ENCODE measurements around the gene FSTL4. TPM values are rescaled to one million over a fixed set of nuclear protein-coding genes. Genes with fewer than 3 reads are reported as not detected.

The FSTL4 gene
- total RNA-seq, 4 donors from 2014 or later: 0.18 to 0.27 (median 0.20) TPM; not detected in 1

GRCh38 chr5:133362438-133362837 is 249.9 kb downstream of the FSTL4 start:
- no peak overlapping the region for H3K27ac ChIP-seq
- H3K4me1 ChIP-seq: peaks cover 0 to 3% of the 10 kb centered on the region in 2 donors
- in situ Hi-C loops (cut with MboI; ENCODE audit: low sequenced_read_pairs in 4 of 4) (no loop called here), intact Hi-C loops (cut with DNase I; ENCODE audit: low total_unique reads) (no loop called here)
- ATAC-seq (no peak), DNase-seq (no peak)
- H3K4me3 ChIP-seq: no peak overlapping the region
- no peaks in the 10 kb centered on the region for H3K9me3 ChIP-seq
- H3K36me3 ChIP-seq: no peaks in the 10 kb centered on the region
- no peaks in the 10 kb centered on the region for H3K27me3 ChIP-seq
- TF ChIP-seq CTCF (IDR thresholded peaks at IDR 0.05 in 4 of 5, conservative IDR thresholded peaks at IDR 0.05 in 1 of 5) (no peak), POLR2A (IDR thresholded peaks at IDR 0.05) (no peak)

GRCh38 chr5:133361922-133362321 is 250.4 kb downstream of the FSTL4 start:
- no peak for ATAC-seq
- no peak for TF ChIP-seq POLR2A (IDR thresholded peaks at IDR 0.05)
- TF ChIP-seq CTCF (IDR thresholded peaks at IDR 0.05 in 4 of 5, conservative IDR thresholded peaks at IDR 0.05 in 1 of 5): no peak
- in situ Hi-C loops (cut with MboI; ENCODE audit: low sequenced_read_pairs in 4 of 4) (no loop called here), intact Hi-C loops (cut with DNase I; ENCODE audit: low total_unique reads) (no loop called here)
- H3K27me3 ChIP-seq: no peaks in the 10 kb centered on the region
- H3K4me3 ChIP-seq: no peak overlapping the region
- peaks cover 4 to 8% of the 10 kb centered on the region in 2 donors for H3K4me1 ChIP-seq
- no peaks in the 10 kb centered on the region for H3K36me3 ChIP-seq
- H3K27ac ChIP-seq: no peak overlapping the region
- no peaks in the 10 kb centered on the region for H3K9me3 ChIP-seq
- no peak for DNase-seq

- no peaks in the 10 kb centered on the region for H3K27me3 ChIP-seq
- TF ChIP-seq CTCF (IDR thresholded peaks at IDR 0.05 in 4 of 5, conservative IDR thresholded peaks at IDR 0.05 in 1 of 5) (no peak), POLR2A (IDR thresholded peaks at IDR 0.05) (no peak)
- in situ Hi-C loops (cut with MboI; ENCODE audit: low sequenced_read_pairs in 4 of 4): no loop called here
- no peaks in the 10 kb centered on the region for H3K9me3 ChIP-seq
- ATAC-seq: no peak
- no peak overlapping the region for H3K4me3 ChIP-seq
- no peak for DNase-seq
- H3K4me1 ChIP-seq: peaks cover 9 to 11% of the 10 kb centered on the region in 2 donors
- no peak overlapping the region for H3K27ac ChIP-seq
- intact Hi-C loops (cut with DNase I; ENCODE audit: low total_unique reads): no loop called here
- no peaks in the 10 kb centered on the region for H3K36me3 ChIP-seq
Measured at GRCh38 chr5:133360693-133361472, 251.5 kb downstream of the FSTL4 start.

- in situ Hi-C loops (cut with MboI; ENCODE audit: low sequenced_read_pairs in 4 of 4): no loop called here
- no peaks in the 10 kb centered on the region for H3K9me3 ChIP-seq
Measured at GRCh38 chr5:133359861-133360260, 252.5 kb downstream of the FSTL4 start.

More at GRCh38 chr5:133359861-133360260, 252.5 kb downstream of the FSTL4 start:
- DNase-seq (no peak), ATAC-seq (no peak)
- Histone ChIP-seq H3K4me3 (no peak overlapping the region), H3K27me3 (no peaks in the 10 kb centered on the region), H3K27ac (no peak overlapping the region), H3K4me1 (peaks cover 9 to 11% of the 10 kb centered on the region in 2 donors), H3K36me3 (no peaks in the 10 kb centered on the region)
- TF ChIP-seq CTCF (IDR thresholded peaks at IDR 0.05 in 4 of 5, conservative IDR thresholded peaks at IDR 0.05 in 1 of 5) (no peak), POLR2A (IDR thresholded peaks at IDR 0.05) (no peak)
- intact Hi-C loops (cut with DNase I; ENCODE audit: low total_unique reads): no loop called here

All from gastrocnemius medialis (tissue), 4 donors.